Effector CD8-positive, alpha-beta T cell (primary cell): Measurements from ENCODE around the gene CDK5RAP2.

Source experiments
- DNase-seq: peaks from one replicate; lab custom pipeline; 2025; lab: John Stamatoyannopoulos, UW

Gene CDK5RAP2

DNA sequence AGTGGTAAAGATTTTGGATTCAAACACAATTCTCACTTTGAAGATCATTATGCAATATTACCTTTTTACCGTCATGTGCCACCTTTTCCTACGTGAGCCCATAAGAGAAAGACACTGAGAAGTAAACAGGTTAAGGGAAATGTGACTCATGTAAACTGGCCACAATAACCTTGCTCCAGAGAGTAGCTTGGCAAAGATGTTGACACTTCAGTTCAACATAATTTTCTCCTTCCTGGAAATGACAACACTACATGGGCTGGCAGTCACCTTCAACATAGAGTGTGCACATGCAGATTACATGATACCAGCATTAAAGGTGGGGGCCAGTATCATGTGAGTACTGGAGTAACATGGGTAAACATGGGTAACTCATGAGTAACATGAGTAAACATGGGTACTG, 141.9 kb downstream of the CDK5RAP2 start:
- no peak for DNase-seq

DNA sequence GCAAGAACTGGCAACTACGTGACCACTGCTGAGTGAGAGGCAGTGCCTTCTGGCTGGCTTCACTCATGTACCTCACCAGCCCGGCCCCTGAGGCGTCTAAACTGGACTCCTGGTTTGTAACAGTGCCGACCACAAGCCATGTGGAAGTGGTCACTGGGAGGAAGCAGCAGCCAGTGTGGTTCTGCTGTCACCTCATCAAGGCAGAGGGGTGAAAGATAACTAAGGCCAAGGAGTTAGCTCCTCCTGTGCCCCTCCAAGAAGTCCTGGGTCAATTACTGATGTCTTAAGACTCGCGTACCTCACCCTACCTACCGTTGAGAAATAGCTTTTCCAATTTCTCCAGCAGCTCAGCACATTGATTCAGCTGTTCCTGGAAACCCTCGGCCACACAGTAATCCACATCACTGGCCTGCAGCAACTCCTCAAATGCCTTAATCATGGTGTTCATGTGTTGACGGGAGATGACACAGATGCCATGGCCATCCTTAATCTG, 142.9 kb downstream of the CDK5RAP2 start:
- no peak for DNase-seq

DNA sequence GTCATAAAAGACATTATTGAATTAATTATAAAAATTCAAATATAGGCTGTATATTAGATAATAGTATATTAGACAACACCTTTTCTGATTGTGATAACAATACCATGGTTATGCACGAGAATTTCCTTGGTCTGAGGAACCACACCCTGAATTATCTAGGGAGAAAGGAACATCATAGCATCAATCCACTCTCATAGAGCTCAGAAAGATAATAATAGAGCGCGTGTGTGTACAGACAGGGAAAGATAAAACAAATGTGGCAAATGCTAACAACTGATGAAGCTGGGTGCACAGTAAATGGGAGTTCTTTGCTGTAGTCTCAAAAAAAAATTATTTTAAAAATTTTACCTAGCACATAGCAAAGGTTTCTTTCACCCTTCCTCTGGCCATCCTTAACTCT, 143.5 kb downstream of the CDK5RAP2 start:
- DNase-seq = no peak

DNA sequence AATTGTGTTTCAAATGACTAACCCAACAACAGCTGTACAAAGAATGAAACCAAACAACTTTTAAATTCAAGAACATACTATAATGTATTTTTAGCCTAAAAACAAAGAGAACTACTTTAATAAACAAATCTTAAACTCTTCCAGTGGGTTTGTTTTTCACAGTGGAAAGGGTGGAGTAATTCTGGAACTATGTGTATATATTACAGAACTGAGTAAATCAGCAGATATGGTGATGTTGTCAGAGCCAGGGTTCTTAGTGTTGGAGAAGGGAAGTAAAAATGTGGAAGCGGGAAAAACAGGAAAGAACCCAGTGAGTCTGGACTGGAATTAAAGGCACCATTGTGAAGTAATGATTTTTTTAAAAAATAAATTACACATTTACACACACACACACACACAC, 144.9 kb downstream of the CDK5RAP2 start:
- no peak for DNase-seq

DNA sequence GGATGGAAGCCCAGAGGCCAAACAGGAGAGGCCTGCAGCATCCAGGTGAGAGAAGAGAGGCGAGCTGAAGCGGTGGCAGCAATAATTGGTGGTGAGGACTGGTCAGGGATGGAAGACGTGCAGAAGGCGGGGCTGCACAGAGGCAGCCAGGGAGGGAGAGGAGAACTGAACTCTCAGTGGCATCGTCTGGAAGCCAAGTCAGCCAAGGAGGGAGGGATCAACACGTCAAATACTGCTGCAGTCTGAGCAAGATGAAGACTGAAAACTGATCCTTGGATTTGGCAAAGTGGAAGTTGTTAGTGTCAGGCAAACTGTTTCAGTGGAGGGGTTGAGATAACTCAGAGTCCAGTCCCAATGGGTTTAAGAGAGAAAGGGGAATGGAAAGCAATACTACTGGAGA, 145.4 kb downstream of the CDK5RAP2 start:
- DNase-seq = no peak

DNA sequence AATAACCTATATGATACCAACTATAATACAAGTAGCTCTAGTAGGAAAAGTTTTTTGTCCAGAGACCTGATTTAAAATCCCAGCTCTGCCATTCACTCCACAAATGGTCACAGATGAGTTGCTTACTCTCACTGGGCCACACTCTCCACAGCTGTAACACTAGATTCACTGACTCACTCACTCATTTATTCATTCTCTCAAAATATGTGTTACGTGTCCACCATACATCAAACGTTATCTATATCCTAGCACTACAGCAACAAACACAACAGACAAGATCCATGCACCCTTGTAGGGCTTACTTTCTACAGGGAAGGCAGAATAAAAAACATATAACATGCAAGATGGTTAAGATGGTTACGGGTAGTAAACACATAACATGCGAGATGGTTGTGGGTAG, 146.3 kb downstream of the CDK5RAP2 start:
- no peak for DNase-seq

DNA sequence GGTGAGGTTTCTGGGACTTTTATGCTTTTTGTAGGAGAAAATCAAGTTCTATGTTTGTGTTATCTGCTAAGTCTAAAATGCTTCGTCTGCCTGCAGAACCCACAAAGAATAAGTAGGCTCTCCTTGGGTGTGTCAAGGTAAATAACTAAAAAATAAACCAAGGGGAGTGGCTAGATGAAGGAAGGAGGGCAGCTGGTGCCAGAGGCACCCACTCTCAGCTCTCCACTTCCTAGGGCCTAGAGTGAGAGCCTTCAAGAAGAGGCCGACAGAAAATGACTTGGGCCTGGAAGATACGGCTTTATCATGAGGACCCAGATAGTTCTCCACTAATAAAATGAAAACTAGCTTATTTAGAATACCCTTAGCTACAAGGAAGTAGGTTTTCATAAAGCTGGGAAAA, 147.4 kb downstream of the CDK5RAP2 start:
- no peak for DNase-seq

DNA sequence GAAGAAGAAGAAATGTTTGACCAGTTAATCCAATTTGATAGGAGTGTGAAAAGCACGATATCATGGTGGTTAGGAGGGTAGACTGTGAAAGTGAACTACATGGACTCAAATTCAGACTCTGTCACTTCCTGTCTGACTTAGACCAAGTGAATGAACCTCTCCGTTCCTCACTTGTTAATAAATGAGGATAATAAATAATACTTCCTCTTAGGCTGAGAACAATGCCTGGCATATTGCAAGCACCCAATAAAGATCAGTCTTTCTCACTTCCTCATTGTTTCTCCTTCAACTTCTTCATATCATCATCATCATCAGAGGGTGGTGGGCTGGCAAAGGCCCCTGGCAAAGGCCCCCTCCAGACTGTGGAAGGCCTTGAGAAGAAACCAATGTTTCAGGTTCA, 148.7 kb downstream of the CDK5RAP2 start:
- no peak for DNase-seq

DNA sequence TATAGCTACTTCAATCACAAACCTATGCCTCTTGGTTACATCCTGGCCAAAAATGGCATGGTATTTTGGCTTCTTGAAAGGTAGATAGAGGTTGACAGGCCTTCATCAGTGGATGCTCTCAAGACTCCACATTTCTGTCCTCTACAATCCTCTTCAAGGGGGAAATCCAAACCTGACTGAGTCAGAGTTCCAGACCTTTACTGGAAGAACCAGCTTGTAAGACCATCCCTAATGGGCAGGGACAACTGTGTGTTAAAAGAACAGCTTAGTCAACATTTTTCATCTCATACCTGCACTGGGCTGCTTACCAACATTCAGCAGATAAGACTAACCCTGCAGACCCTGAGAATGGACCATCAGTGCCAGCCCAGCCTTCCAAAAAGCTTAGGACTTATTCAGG, 155.7 kb downstream of the CDK5RAP2 start:
- DNase-seq = no peak

DNA sequence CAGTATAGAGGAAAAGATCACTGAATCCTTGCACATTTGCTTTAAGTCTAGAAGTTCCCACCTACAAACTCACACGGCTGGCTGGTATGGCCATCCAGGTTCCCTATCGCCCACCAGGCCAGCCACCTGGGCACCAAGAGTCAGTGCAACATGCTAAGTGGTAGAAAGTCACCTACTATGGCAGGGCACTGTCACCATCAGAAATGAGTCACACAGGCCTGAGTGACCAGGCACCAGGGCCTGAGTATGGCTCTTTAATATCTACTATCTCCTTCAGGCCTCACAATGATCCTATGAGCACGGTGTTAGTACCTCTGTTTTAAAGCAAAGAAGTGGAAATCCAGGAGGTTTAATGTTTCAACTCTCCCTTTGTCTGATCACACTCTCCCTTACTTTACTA, 156.2 kb downstream of the CDK5RAP2 start:
- DNase-seq = no peak

DNA sequence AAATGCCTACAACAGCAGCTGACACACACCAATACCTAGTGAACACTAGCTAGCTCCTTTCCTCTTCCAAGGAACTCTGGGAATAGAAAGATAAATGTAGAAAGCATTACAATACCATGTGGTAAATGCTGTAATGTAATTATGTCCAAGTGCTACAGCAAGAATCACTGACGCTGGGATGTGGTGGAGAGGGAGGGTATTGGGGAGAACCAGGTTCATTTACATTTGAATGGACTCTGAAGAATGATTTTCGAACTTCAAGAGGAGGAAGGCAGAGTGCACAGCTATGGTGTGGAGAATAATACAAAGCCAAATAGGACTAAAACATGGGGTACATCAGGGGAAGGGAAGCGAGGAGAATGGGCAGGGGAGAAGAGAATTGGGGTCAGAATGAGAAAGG, 158.0 kb downstream of the CDK5RAP2 start:
- DNase-seq = no peak

DNA sequence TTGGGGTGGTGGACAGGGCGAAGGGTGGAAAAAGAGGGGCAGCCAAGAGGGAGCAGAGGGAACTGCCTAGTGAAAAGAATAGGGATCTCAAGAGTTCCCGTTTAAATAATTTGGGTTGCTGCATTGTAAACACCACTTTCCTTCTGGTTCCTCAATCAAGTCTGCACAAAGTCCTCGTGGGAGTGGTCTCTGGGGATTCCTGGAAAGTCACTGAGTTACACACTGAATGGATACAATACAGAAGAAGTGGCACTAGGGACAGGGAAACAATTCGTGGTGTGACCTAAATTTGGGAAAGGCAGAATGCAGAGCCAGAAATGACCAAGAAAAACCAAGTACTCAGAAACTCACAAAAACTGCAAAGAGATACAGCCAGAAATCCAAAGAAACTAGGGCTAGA, 161.7 kb downstream of the CDK5RAP2 start:
- no peak for DNase-seq

DNA sequence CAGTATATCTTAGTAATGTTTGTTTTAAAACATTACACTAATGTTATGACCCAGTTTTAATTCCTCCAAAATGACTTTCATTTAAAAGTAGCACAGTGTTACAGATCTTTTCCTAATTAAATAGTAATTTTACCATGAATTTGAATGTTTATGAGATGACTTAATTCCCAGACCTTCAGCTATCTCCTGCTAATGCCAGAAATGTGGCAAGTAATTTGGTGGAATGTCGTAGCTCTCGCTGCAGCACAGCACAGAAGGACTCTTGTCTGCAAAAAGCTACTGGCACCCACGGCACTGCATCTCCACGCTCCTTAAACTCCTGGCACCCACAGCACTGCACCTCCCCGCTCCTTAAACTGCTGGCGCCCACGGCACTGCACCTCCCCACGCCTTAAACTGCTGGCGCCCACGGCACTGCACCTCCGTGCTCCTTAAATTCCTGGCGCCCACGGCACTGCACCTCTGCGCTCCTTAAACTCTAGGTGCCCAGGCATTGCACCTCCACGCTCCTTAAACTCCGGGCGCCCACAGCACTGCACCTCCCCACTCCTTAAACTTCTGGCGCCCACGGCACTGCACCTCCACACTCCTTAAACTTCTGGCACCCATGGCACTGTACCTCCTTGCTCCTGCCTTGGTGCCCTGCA, 163.1 kb downstream of the CDK5RAP2 start:
- no peak for DNase-seq

DNA sequence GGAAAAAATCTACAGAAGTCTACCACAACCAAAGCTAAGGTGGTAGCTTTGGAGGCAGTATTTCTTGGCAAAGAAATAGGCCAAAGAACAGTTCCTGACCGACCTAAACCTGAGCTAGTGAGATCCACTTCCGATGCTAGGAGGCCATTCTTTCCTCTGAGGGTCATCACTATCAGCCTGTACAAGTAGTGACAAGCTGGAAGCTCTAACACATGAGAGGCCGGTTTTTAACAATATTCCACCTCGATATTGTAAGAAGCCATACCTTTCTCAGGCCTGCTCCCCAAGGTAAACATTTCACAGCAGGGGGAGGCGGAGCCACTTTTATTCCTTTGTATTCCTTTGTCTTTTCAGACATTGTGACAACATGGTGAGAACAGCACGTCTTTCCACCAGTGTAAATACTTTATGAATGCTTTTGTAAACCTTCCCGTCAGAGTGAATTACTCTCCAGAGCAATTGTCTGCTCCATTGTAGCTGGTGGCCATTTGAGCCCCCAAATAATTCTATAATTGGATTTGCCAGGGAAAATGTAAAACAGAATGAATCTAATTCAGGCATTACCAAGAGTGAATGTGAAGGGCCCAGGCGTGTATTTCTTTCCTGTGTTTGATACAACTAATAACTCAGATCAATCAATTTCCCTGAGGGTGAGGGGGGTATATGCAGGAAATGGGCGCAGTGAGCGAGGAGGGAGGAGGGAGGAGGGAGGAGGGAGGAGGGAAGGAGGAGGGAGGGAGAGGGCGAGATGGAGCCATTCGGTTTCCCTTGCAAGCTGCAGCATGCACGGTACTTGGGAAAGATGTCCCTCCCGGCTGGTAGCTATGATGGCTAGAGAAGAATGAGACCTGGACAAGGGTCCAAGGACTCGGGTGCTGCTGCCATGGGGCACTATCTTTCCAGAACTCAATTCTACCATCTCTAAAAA, 166.6 kb downstream of the CDK5RAP2 start:
- no peak for DNase-seq

DNA sequence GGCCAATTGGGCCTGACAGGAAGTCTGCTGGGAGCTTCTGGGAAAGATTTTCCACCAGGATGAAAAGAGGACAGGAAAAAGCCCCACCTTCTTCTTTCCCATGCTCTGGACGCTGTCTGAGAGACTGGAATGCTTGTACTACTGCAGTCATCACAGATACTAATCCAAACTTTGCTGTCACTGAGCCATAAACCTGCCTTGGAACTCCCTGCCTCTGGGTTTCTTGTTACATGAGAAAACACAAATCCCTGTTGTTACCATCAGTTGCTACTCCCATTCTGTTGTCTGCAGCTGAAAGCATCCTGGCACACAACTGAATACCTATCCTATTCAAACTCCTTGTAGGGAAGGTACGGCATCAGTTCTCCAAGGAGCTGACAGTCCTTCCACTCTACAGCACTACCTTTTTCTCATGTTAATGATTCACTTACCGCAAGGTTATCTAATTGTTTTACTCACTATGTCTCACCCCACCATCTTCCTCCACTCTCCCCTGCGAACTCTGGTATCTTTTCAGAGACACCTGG, 167.5 kb downstream of the CDK5RAP2 start:
- no peak for DNase-seq

DNA sequence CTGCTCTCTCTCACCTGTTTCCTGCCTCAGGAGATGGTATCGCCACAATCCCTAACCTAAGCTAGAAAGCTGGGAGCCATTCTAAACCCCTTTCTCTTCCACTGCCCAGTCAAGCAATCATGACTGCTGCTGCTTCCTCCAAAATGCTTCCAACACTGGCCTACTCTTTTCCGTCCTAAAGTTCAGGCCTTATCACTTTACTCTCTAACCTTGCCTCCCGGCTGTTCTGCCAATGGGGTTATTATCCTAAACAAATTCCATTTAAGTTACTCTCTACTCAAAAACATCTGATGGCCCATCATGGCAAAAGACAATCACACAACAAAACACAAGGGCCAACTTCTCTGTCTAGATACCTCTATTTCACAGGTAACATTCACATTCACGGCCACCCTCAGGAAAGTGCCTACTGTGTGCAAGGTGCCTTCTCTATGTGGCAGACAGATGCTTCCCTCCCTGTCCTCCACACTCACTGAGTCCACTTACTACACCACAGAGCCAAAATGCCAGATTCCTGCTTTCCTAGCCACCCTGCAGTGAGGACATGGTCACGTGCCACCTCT, 168.0 kb downstream of the CDK5RAP2 start:
- DNase-seq = no peak

DNA sequence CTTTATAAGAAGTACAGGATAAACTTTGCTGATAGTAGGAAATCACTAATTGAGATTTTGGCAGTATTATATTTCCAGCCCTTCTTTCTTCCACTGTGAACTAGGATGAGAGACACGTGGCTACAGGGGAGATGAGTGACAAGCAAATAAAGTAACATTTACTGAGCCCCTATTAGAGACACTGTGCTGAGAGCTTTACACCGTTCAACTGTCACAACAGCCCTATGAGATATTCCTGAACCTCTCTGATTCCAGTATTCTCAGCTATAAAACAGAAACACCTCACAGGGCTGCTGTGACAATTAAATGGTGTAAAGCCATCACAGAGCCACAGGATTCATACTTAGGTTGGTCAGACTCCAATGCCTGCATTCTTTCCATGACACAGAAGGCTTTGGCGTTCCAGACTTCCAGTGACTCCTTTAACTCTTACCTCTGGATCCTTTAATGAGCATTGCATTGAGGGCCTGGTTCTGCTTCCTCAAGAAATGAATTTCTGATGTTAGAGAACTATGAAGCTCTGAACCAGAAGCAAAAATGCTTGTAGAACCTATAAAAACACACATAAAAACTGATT, 169.0 kb downstream of the CDK5RAP2 start:
- DNase-seq = no peak

DNA sequence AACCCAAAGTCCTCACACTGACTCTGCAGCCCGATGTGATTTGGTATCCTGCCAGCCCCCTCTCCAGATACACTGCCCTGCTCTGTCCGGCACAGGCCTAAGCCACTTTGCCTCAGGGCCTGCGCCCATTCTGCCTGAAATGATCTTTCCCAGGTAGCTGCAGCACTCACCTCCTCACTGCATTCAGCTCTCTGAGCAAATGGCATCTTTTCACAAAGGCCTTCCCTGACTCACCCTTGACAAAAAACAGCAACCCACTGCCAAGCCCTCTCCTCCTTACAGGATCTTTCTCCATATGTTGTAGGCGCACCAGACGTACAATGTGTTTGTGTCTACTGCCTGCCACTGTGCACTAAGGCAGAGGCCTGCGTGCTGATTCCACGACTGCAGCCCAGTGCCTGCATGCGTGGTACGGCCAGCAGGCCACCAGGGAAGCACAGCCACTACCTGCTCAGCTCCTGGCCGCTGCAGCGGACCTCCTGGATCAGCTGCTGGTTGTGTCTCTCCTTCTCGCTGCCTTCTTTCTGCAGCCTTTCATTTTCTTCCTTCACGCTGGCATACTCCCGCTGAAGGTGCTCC, 171.2 kb downstream of the CDK5RAP2 start:
- DNase-seq = no peak

DNA sequence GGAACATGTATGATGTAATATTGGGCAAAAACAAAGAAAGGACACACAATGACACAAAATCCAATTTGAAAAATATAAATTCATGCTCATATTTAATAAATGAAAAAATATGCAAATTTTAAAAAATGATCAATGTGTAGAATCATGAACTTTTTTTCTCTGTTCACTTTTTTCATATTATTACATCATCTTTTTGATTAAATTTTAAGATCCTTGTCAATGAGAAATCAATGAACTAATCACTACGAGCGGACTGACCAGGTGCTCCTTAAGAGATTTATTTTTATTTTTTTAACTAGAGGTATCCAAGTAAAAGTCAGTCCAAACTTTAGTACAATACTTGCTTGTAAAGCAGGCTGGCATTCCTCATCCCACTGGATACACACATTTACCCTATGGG, 174.1 kb downstream of the CDK5RAP2 start:
- DNase-seq = no peak

DNA sequence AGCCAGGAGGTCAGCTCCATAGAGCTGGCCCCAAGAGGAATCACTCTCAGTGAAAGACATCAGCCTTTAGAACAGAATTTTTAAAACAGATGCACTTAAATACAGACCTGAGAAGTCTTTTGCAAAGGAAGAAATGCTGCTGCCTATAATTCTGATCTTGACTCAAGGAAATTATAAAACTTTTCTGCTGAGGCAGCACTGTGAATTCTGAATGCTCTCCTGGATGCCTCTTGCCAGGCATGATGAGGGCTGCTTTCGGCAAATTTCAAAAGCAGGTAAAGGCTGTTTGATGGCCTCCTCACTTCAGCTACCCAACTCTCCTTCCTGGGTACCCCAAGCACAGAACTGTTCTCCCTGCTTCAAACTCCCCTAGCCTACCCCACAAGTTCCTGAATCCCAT, 174.8 kb downstream of the CDK5RAP2 start:
- DNase-seq = no peak

DNA sequence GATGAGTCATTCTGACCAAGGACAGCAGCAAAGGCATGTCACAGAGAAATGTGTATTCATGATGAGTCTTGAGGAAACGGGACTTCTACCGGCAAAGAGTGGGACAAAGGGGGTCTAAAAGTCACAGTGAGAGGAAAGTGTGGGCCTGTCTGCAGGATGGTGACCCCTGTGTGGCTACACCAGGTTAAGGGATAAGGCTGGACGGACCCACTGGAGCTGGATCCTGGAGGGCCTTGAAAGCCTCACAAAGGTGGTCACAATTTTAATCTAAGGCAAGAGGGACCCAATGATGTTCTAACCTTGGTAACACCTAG, 176.5 kb downstream of the CDK5RAP2 start:
- DNase-seq = no peak
